Endometrial microvascular endothelial cells (primary cell): ENCODE data around the gene FBXO21. TPM values are rescaled to one million over a fixed set of nuclear protein-coding genes. Genes with fewer than 3 reads are reported as not detected.
"Not testable (repeated sequence)": the region's sequence is repeated elsewhere in the genome, so short reads cannot be mapped to it uniquely, and the experiment has no call there.

Source experiments
- in situ Hi-C: cut with HindIII; loops from 2 replicates; pipeline ENCODE4 v1.10.0; 2017; ENCODE audit warnings: low sequenced_read_pairs, low pct_unique_long_range_greater_than_20kb; ENCODE audit errors: inconsistent ontology term
- total RNA-seq: library from RNA; depleted of rRNA; stranded (reverse); fragments of >200 nt; gene quantifications from one replicate; pipeline ENCODE4 v1.2.3, GENCODE V29; 2015; ENCODE audit errors: inconsistent ontology term

Gene FBXO21
- total RNA-seq, 1 donor from 2014 or later: 74.2 TPM

DNA sequence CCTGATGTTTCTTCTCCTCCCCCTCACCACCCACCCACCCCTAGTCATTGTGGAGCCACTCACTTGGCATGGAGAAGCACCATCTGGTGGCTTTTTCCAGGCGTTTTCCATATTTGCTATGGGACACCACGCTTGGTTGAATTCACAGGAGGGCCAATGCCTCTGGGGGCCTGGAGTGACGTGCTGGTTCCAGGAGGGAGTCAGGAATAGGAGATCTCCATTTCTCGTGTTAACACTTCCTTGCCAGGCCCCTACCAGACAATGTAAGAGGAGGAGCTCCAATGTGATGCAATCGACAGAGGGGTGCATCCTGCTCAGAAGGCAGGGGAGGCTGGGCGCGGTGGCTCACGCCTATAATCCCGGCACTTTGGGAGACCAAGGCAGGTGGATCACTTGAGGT, 69.5 kb downstream of the FBXO21 start:
- in situ Hi-C loops: no loop called here

GRCh38 chr12:117119592-117120198, 70.6 kb downstream of the FBXO21 start:
- in situ Hi-C loops: no loop called here

DNA sequence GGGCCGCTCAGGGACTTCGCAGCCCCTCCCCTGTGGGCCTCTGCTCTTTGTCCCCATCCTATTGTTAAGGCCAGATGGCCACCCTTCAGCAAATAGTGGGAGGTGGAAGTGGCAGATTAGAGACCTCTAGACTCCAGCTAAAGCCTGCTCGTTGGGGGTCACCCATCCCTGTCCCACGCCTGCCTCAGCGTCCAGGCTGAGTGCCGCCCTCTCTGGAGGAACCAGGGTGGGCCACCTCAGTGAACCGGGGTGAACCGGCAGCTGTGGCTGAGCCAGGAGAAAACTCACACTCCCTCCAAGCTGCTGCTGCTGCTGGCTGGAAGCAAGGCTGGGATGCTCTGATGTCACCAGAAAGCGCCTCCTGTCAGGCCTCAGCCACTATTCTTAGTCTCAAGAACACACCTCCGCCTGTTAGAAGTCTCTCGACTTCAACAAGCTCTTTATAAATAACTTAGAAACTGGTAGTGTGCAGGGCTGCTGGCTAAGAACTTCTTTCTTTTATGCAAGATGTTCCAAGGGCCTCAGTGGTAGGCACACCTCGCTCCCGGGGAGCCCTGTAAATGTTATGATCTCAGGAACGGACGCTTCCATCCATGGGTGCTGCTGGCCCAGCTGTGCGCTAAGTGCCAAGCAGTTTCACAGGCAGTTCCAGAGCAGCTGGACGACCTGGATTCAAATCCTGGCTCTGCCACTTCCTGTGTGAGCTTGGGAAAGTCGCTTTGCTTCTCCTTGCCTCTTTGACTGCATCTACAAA, 71.3 kb downstream of the FBXO21 start:
- in situ Hi-C loops: no loop called here

DNA sequence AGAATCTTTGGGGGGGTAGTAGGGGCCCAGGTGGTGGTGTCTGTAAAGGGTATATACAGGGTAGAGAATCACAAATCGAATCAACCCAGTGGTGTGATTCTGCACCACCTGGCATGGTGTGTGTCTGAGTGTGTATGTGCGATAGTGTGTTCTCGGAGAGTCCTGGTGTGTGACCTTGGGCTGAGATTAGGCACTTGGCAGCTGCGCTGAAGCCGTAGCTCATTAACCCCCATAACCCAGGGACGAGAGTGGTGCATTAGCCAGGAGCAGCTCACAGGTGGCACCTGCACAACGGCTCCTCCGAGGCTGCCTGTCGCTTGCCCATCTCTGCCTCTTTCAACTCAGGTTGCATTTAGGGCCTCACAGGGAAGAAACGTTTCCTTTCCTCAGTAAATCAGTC, 75.5 kb downstream of the FBXO21 start:
- in situ Hi-C loops: no loop called here

- in situ Hi-C loops: no loop called here
Measured at GRCh38 chr12:117113231-117113630, 77.0 kb downstream of the FBXO21 start.

GRCh38 chr12:117111821-117112595, 78.3 kb downstream of the FBXO21 start:
- in situ Hi-C loops: no loop called here

DNA sequence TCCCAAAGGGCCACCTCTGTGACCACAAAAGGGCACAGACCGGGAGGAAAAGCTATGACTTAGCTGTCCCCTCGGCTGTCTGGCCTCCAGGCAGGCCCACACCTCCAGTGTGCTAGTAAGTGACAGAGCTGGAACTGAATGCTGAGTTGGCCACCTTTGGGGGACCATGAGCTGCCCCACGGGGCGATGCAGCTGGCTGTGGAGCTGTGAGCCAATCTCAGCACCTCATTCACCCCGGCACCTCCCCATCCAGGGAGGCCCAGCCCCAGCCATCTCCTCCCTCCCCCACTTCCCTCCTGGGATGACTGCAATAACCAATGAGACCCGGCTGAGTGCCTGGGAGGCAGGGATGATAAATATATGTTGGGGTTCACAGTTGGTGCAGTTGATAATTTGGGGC, 78.9 kb downstream of the FBXO21 start:
- in situ Hi-C loops: no loop called here

GRCh38 chr12:117109943-117110635, 80.2 kb downstream of the FBXO21 start:
- in situ Hi-C loops: no loop called here

DNA sequence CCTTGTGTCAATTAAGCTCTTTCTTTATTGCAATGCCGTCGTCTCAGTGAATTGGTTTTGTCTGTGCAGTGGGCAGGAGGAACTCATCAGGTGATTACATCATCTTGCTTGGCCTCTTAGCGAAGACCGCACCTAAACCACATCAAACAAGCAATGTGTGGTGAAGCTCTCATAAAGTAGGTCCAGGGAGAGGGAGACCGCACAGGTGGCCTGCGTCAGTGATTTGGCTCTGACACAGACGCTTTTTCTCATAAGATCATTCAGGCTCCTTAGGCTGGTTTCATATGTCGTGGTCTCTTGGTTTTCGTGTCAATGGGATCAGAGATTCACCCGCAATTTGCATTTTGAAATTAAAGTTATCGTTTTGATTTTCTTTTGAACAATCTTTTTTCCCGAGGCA, 84.4 kb downstream of the FBXO21 start:
- in situ Hi-C loops: no loop called here

GRCh38 chr12:117104003-117104402, 86.3 kb downstream of the FBXO21 start:
- in situ Hi-C loops: not testable (repeated sequence)

- in situ Hi-C loops: no loop called here
Measured at GRCh38 chr12:117102800-117103181, 87.5 kb downstream of the FBXO21 start.

DNA sequence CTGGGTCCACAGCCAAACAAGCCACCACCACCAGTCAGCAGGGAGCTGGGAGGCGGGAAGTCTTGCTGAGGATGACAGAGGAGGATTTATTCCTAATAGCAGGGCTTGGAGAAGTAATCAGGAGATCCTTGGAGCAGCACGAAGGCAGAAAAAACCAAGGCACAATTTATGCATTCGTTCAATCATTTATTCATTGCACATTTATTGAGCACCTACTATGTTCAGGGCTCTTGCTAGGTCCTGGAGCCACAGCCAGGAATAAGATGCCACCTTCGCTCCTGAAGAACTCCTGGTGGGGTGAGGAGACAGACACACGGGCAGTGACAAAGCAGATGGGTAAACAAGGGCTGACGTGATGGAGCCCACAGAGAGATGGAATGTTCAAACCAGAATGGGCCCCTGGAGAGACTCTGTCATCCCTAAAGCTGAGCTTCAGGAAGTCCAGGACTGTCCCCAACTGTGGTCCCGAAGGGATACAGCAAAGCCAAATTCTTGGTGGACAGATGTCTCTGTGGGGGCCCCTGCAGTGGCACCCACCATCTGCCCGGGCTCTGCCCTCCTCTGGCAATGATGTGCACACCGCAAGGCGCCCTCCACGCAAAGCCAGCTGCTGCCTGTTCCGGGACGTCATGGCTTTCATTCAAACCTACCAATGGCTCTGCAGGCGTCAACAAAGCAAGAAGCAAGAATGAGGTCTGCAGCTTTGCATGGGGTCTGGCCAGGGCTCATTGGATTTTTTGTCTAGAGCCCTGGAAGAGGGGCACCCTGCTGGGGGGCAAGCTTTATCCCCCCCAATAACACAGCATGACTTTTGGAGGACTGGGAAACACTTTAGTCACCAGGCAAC, 88.1 kb downstream of the FBXO21 start:
- in situ Hi-C loops: no loop called here

- in situ Hi-C loops: no loop called here
Measured at GRCh38 chr12:117100851-117101673, 89.2 kb downstream of the FBXO21 start.

DNA sequence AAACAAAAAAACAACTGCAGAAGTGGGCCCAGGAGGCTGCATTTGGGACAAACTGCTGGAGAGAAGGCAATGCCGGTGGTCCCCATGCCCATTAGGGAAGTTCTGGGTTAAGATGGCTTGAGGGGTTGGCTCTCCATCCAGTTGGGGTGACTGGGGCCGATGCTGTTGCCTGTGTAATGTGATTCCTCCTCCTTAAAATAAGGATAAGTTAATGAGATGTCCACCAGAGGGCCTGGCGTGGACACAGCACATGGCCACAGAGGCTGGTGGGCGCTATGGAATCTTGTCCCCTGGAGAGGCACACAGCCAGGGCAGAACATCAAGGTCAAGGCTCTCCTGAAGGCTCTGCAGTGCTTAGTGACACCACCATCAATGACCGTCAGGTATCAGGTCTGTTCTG, 90.0 kb downstream of the FBXO21 start:
- in situ Hi-C loops: no loop called here

GRCh38 chr12:117098361-117099217, 91.7 kb downstream of the FBXO21 start:
- in situ Hi-C loops: no loop called here

DNA sequence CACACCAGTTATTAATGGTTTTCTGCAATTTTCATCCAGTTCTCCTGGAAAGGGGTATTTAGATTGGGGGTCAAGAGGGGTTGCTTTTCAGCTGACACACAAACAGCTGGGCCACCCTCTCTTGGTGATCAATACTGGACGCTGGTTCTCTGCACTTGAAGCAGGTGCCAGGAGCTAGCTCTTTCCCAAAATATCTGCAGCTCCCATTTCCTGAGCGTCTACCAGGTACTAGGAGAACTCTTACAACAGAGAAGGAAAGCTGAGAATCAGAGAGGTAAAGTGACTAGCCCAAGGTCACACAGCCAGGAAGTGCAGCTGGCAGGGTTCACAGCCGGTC, 92.3 kb downstream of the FBXO21 start:
- in situ Hi-C loops: no loop called here

DNA sequence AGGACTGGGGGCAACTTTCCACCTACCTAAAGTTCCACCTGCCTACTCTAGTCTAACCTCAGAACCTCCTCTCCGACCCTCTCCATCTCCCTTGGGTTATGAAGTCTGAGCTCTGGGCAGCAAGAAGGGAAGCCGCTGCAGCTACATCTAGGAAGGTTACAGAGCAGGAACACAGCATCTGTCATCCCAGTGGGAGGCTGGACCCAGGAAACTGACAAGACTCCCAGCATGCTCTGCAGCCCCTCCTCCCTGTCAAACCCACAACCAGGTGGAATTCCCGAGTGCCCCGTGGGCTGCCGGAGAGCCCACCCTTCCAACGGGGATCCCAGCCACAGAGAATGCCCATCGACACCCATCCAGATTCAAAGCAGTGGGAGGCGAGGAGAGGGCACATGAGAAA, 93.1 kb downstream of the FBXO21 start:
- in situ Hi-C loops: no loop called here
